ENCODE results near the gene ITGB1.

Gene ITGB1

GRCh38 chr10:32887481-32887880 is 70.5 kb downstream of the ITGB1 start:
- no peak for DNase-seq (ENCODE audit: low read depth)
- no peak overlapping the region for H3K4me3 ChIP-seq (ENCODE audit: low read length)
- no peak for TF ChIP-seq CTCF (conservative IDR thresholded peaks at IDR 0.05; ENCODE audit: low read length)

- no peak for TF ChIP-seq CTCF (conservative IDR thresholded peaks at IDR 0.05; ENCODE audit: low read length)
- no peak overlapping the region for H3K4me3 ChIP-seq (ENCODE audit: low read length)
- DNase-seq (ENCODE audit: low read depth): no peak
These were observed 76.0 kb downstream of the ITGB1 start for GRCh38 chr10:32882076-32882475.

- H3K4me3 ChIP-seq (ENCODE audit: low read length): no peak overlapping the region
These were observed 79.4 kb downstream of the ITGB1 start for GRCh38 chr10:32878646-32879045.

GRCh38 chr10:32877915-32878314 is 80.1 kb downstream of the ITGB1 start:
- no peak overlapping the region for H3K4me3 ChIP-seq (ENCODE audit: low read length)
- DNase-seq (ENCODE audit: low read depth): no peak
- no peak for TF ChIP-seq CTCF (conservative IDR thresholded peaks at IDR 0.05; ENCODE audit: low read length)

More at GRCh38 chr10:32878646-32879045, 79.4 kb downstream of the ITGB1 start:
- no peak for TF ChIP-seq CTCF (conservative IDR thresholded peaks at IDR 0.05; ENCODE audit: low read length)
- DNase-seq (ENCODE audit: low read depth): no peak

GRCh38 chr10:32865170-32865569 is 92.9 kb downstream of the ITGB1 start:
- TF ChIP-seq CTCF (conservative IDR thresholded peaks at IDR 0.05; ENCODE audit: low read length): no peak
- no peak overlapping the region for H3K4me3 ChIP-seq (ENCODE audit: low read length)
- DNase-seq (ENCODE audit: low read depth): no peak

- no peak overlapping the region for H3K4me3 ChIP-seq (ENCODE audit: low read length)
- no peak for TF ChIP-seq CTCF (conservative IDR thresholded peaks at IDR 0.05; ENCODE audit: low read length)
- no peak for DNase-seq (ENCODE audit: low read depth)
These were observed 103.6 kb downstream of the ITGB1 start for GRCh38 chr10:32854435-32854834.

GRCh38 chr10:32851301-32851700 is 106.7 kb downstream of the ITGB1 start:
- TF ChIP-seq CTCF (conservative IDR thresholded peaks at IDR 0.05; ENCODE audit: low read length): no peak
- DNase-seq (ENCODE audit: low read depth): no peak
- H3K4me3 ChIP-seq (ENCODE audit: low read length): no peak overlapping the region

Measured in AG10803 (cell line).